GM12872 (cell line): ENCODE data around the gene PTPRN2.

Experiments
- TF ChIP-seq, protein P1 (sequence below): IDR thresholded peaks from 3 replicates; pipeline ENCODE4 v1.5.1; 2011; ENCODE audit warnings: low read depth, mild to moderate bottlenecking, low read length, moderate library complexity; ENCODE audit not compliant: insufficient read depth

Gene PTPRN2

DNA sequence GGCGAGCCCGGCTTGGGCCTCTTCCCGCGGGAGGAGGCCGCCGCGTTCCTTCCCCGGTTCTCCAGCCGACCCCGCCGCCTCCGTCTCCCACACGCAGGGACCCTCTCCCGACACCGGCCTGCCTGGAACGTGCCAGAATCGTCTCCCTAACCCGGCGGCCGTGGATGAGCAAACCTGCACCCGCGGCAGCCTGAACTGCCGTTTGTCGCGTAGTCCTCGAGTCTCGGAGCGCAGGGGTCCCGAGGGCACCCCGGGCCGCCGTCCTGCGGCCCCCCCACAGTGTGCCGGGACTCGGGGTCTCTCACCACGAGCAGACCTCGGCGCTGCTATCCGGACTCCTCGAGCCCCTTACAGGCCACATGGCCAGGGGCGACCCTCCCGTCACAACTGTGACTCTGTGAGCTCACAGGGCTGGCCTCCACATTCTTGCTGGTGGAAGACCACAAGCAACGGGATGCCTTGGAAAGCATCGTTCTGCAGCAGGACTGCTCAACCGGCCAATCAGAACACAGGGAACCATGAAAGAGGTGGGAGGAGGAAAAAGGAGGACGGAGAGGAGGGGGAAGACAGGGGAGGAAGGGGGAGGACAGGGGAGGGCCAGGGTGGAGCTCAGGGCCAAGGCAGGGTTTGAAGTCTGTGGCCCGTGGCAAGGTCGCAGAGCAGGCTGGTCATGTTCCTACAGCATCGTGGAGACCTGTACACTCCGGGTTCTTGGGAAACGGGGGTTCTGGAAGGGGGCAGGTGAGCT, 973.9 kb downstream of the PTPRN2 start:
- TF ChIP-seq, protein P1, sequence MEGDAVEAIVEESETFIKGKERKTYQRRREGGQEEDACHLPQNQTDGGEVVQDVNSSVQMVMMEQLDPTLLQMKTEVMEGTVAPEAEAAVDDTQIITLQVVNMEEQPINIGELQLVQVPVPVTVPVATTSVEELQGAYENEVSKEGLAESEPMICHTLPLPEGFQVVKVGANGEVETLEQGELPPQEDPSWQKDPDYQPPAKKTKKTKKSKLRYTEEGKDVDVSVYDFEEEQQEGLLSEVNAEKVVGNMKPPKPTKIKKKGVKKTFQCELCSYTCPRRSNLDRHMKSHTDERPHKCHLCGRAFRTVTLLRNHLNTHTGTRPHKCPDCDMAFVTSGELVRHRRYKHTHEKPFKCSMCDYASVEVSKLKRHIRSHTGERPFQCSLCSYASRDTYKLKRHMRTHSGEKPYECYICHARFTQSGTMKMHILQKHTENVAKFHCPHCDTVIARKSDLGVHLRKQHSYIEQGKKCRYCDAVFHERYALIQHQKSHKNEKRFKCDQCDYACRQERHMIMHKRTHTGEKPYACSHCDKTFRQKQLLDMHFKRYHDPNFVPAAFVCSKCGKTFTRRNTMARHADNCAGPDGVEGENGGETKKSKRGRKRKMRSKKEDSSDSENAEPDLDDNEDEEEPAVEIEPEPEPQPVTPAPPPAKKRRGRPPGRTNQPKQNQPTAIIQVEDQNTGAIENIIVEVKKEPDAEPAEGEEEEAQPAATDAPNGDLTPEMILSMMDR = no peak

DNA sequence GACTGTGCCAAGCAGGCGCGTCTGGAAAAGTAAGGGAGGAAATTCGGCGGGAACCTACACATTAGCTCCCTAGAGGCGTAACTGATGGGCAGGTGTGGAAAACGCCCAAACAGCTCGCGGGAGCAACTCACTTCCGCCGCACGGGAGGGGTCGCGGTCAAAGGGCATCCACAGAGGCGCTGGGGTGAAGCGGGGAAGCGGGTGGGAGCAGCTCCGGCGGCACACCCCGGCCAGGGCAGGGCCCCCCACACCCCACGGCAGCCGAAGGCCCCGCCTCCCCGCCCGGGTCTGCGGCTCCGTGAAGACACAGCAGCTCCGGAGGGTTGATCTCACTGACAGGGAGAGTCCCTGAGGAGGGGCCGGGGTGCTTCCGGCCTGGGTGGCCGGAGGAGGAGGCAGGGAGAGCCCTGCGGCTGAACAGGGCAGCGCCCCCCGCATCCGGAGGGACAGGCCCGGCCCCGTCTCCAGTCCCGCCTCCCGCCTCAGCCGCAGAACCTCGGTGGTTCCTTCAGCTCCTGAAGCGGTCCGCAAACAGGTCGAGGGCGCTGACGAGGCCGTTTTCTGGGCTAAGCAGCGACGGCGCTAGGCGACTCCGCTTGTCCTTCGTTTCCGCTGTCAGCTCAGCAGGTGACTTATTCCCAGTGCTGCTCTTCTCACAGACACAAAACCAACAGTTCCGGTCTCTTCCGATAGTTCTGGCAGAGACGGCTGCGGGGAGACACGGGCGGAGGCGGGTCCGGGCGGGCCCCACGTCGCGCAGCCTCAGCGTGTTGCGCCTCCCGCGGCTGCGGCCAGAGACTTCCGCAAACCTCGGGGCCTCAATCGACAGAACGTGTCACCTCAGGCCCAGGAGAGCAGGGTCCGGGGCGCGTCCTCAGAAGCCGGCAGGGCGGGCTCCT, 974.7 kb downstream of the PTPRN2 start:
- TF ChIP-seq, protein P1 = no peak

DNA sequence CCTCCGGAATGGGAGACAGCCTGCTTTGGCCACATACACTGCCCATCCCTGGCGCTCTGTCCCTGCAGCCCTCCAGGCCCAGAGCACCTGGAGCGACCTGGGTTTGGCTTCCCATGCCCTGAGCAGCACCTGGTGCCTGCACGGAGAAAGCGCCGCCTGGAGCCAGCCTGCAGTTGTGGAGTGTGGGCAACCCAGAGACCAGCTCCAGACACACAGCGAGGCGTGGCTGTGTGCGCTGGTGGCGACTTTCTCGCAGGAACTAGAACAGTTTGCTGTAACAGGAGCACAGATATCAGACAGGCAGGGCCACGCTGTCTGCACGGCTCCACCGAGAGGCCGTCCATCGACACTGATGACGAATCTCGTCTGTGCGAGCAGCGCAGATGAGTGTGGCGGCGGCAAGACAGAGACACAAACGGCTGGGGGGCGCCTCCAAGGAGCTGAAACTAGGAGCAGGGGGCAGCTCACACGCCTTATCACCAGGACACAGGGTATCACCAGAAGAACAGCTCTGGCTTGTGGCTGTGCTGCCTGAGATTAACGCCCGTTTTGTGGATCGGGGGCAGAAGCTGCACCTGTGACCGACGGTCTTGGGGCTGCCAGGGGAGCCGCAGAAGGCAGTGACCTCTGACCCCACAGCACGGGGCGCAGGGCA, 975.5 kb downstream of the PTPRN2 start:
- TF ChIP-seq, protein P1 = no peak

DNA sequence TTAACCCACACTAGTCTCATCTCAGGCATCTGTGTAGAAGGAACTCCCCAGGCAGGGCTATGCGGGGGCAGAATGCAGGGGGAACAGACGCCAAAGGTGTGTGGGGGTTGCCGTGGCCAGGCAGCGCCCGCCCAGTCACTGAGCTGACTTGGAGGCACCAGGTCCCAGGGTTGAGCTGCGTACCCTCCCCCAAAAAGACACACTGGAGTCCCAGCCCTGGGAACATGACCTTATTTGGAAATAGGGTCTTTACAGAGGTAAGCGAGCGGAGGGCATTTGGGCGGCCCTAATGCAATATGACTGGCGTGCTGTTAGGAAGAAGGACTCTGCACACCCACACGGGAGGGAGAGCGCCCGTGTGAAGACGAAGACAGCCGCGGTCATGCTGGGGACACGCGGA, 976.3 kb downstream of the PTPRN2 start:
- TF ChIP-seq, protein P1 = no peak

DNA sequence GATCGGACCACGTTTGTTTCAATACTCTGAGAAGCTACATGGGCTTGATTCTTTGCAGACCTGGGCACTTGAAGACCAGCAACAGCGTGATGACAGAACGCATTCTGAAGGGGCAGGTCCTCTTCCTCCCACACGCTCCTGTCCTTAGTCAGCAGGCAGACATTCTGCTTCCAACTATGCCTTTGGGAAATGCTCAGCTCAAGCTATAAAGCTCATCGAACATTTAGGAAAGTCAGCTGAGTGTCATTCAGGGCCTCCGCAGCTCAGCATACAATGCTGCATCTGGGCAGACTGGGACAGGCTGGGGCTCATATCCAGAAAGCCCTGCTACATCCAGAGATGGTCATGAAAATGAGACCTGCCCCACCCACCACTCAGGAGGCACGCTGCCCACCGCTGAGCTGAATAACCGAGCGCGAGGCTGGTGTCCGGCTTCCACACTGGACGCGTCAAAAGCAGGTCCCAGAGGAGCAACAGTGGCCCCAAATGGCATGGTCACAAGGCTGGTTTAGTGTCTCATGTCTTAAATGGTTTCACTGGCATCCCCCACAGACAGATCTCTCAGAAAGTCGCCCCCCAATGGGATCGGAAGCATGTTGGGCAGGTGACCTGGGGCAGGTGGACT, 976.8 kb downstream of the PTPRN2 start:
- TF ChIP-seq, protein P1 = no peak

DNA sequence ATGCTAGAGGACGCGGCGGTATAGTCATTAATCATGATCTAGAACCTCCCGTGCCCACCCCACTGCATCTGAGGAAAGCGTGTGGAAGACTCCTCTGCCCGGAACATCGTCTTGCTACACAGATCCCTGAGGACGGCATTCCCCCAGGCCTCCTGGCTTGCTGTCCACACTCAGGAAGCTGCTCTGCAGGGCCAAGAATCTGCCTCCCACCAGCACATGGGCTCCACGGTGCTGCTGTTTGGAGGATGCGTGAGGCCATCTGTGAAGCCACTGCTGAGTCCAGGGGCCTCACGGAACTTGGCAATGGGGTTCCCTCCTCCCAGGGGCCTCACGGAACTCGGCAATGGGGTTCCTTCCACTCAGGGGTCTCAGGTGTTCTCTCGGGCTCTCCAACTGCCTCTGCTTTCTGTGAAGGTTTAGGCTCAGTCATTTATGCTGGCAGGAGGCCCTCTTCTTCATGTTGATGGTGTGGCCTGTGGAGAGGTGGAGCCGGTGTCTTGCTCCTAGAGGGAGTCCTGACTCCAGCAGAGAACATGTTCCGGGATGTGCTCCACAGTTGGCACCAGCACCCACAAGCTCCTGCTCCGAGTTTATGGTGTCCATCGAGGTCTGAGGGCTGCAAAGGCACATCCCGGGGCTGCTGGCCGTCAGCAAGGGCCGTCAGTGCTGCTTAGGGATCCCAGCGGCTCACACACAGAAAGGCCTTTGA, 977.5 kb downstream of the PTPRN2 start:
- TF ChIP-seq, protein P1 = no peak

DNA sequence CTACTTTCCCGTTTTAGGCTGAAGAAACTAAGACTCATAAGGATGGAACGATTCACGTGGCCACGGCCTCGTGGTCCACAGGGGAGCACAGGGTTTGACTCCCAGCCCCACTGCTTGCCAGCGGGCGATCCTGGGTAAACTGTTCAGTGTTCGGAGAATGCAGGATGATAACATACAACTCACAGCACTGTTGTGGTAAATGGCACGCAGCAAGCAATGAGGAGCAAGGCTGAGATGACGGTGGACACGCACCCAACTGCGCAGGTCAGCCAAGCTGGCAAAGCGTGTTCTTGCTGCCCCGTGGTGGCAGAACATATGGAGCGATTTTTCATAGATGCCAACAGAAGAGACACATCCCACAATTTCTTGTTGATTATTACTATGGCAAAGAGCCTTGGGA, 978.1 kb downstream of the PTPRN2 start:
- TF ChIP-seq, protein P1 = no peak
